GM23248 (cell line): Measurements from ENCODE around the gene EXTL1. TPM values are rescaled to one million over a fixed set of nuclear protein-coding genes. Genes with fewer than 3 reads are reported as not detected.

Source experiments
- DNase-seq: peaks from one replicate; pipeline ENCODE4 v3.0.0-alpha.2; 2015
- H2AFZ ChIP-seq: fragments of 200-600 bp; sonication (generic); 2 replicates; pipeline ENCODE4 v1.6.1; 2016; ENCODE audit warnings: antibody characterized with exemption
- H3F3A ChIP-seq: fragments of 200-600 bp; sonication (generic); 2 replicates; pipeline ENCODE4 v1.6.1; 2016; ENCODE audit warnings: mild to moderate bottlenecking, antibody characterized with exemption, mixed run types; ENCODE audit not compliant: insufficient read depth
- H3K27ac ChIP-seq: fragments of 200-600 bp; sonication (generic); 2 replicates; pipeline ENCODE4 v1.5.1; 2016; ENCODE audit warnings: mild to moderate bottlenecking
- H3K27me3 ChIP-seq: fragments of 200-600 bp; sonication (generic); replicated peaks from 2 replicates; pipeline ENCODE4 v1.6.1; 2016; ENCODE audit warnings: mild to moderate bottlenecking; ENCODE audit not compliant: insufficient read depth
- H3K36me3 ChIP-seq: fragments of 200-600 bp; sonication (generic); 2 replicates; pipeline ENCODE4 v1.6.1; 2016; ENCODE audit warnings: low read depth, mild to moderate bottlenecking
- H3K4me1 ChIP-seq: fragments of 200-600 bp; sonication (generic); 2 replicates; pipeline ENCODE4 v1.6.1; 2016; ENCODE audit warnings: mild to moderate bottlenecking; ENCODE audit not compliant: insufficient read depth
- H3K4me2 ChIP-seq: fragments of 200-600 bp; sonication (generic); one replicate; pipeline ENCODE4 v1.6.1; 2016; ENCODE audit warnings: mild to moderate bottlenecking; ENCODE audit not compliant: unreplicated experiment
- H3K4me3 ChIP-seq: fragments of 200-600 bp; sonication (generic); 2 replicates; pipeline ENCODE4 v1.5.1; 2016; ENCODE audit warnings: mild to moderate bottlenecking
- H3K79me2 ChIP-seq: fragments of 200-600 bp; sonication (generic); 2 replicates; pipeline ENCODE4 v1.6.1; 2016; ENCODE audit warnings: mild to moderate bottlenecking; ENCODE audit not compliant: insufficient read depth
- H3K9ac ChIP-seq: fragments of 200-600 bp; sonication (generic); 2 replicates; pipeline ENCODE4 v1.6.1; 2016; ENCODE audit warnings: mild to moderate bottlenecking
- H3K9me2 ChIP-seq: fragments of 200-600 bp; sonication (generic); 2 replicates; pipeline ENCODE4 v1.6.1; 2016; ENCODE audit warnings: mixed run types, mild to moderate bottlenecking, moderate library complexity; ENCODE audit not compliant: insufficient read depth
- H3K9me3 ChIP-seq: fragments of 200-600 bp; sonication (generic); one replicate; pipeline ENCODE4 v1.6.1; 2017; ENCODE audit warnings: low read depth
- H4K20me1 ChIP-seq: fragments of 200-600 bp; sonication (generic); 2 replicates; pipeline ENCODE4 v1.6.0; 2016; ENCODE audit not compliant: insufficient read depth
- EZH2 ChIP-seq: fragments of 200-600 bp; sonication (generic); IDR thresholded peaks from 2 replicates; pipeline ENCODE4 v1.6.1; 2018; ENCODE audit warnings: antibody characterized with exemption, mild to moderate bottlenecking; ENCODE audit not compliant: insufficient read depth, poor library complexity, severe bottlenecking
- EZH2phosphoT487 ChIP-seq: fragments of 200-600 bp; sonication (generic); IDR thresholded peaks from 2 replicates; pipeline ENCODE4 v1.6.1; 2018; ENCODE audit warnings: antibody characterized with exemption, moderate library complexity, mild to moderate bottlenecking, low read depth; ENCODE audit not compliant: insufficient read depth
- WGBS, 2 experiments: methylation state at CpG; one replicate each; pipeline ENCODE4 v1.1.6; 2015 to 2017; ENCODE audit warnings: low lambda C conversion rate in 2 of 2, low coverage in 1 of 2; ENCODE audit errors: missing lambda C conversion rate in 2 of 2; 5-methylcytosine and 5-hydroxymethylcytosine counted together
- in situ Hi-C: fragments of 300-500 bp; cut with MboI; formaldehyde crosslinking; loops from 2 replicates; pipeline ENCODE4 v1.15.0; 2020
- polyA plus RNA-seq: library from polyadenylated mRNA; unstranded; fragments of >200 nt; fragmentation: Nextera tagmentation; extraction: Ambion mirVana; gene quantifications from 2 replicates; pipeline ENCODE4 v1.2.1, GENCODE V29; 2016
- total RNA-seq: library from RNA; depleted of rRNA; stranded (reverse); fragments of >200 nt; shearing (Covaris generic); gene quantifications from 2 replicates; pipeline ENCODE4 v1.2.3, GENCODE V29; 2014

EXTL1 gene
- total and polyA plus RNA-seq, 2 experiments from 2014 or later = 5.5 to 5.9 TPM

DNA sequence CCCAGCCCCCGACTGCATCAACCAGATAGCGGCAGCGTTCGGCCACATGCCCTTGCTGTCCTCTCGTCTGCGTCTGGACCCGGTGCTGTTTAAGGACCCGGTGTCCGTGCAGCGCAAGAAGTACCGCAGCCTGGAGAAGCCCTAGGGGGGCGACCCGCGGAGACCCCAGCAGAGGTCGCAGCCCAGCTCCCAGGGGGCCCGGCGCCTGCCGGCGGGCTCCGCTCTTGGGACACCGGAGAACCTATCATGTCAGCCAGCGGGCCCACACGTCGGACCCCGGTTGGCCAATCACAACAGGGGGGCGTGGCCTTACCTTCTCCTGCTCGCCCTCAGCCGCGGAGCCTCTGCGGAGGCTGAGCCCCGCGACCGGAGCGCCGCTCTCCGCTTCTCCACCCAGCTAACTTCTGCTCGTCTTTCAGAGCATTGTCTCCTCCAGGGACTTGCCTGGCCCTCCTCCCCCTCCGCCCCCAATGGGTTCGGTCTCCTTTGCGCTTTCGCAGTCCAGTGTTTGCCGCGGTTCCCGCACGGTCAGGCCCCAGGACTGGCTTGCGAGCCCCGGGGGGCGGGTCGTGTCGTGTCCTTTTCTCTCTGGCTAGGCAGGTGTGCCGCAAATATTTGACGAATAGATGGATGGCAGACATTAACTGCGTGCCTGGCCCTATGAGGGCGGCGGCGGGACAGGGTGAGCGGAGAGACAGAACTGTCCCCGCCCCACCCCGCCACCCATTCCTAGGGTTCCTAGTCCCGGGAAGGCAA, 13.8 kb downstream of the EXTL1 start:
- in situ Hi-C loops = no loop called here
- no peak overlapping the region for H3K27ac ChIP-seq

DNA sequence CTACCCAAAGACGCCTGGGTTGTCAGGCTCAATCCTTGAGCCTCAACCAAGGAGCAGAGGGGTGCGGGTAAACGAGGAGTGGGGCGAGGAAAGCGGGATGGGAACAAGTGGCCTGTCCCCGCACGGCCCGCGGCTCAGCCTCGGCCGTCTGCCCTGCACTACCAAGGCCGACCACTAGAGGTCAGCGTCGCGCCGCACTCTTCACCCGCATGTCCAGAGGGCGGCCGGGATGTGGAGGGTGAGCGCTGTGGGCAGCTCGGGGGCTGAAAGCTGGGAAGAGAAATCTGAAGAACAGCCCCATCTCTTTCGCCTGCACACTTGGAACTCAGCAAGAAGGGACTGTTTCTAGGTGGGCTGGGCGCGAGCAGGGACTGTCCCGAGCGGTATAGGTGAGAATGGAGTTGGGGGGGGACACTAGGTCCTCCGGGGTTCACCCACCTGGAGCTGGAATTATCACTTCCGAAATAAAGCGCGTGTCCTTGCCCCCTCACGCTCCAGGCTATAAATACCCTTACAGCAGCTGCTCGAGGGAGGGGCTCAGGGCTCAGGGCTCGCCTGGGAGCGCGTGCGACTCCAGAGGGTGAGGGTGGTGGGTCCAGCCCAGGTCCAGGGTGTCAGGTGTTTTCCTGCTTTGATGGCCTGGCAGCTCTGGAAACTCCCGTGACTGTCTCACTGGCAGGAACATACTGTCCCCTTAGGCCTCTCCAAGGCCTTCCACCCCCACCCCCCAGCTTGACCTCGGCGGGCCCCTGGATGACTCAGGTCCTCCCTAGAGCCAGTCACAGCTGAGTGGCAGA, 14.6 kb downstream of the EXTL1 start:
- Histone ChIP-seq H4K20me1 (no peaks in the 10 kb centered on the region), H3K4me2 (peak overlapping the region; percentile 84), H3K9me3 (no peaks in the 10 kb centered on the region), H3K27ac (no peak overlapping the region), H3K9me2 (no peaks in the 10 kb centered on the region), H3K79me2 (no peaks in the 10 kb centered on the region), H3K9ac (peak overlapping the region; percentile 64), H3K4me1 (peaks cover 15% of the 10 kb centered on the region), H2AFZ (peak overlapping the region; percentile 95), H3F3A (0 out of 2 replicates have a peak, but pooled peaks cover 13% of the 10 kb centered on the region), H3K4me3 (peak overlapping the region; percentile 88), H3K36me3 (no peaks in the 10 kb centered on the region), H3K27me3 (no peaks in the 10 kb centered on the region)
- DNase-seq = peak; percentile 87
- in situ Hi-C loops = no loop called here
- TF ChIP-seq EZH2phosphoT487 = no peak
- TF ChIP-seq EZH2 = no peak
- 12 to 15% methylated on average over 39 of the region's 39 CpGs for WGBS, 2 experiments

More for the DNA sequence above, 13.8 kb downstream of the EXTL1 start:
- H4K20me1 ChIP-seq = no peaks in the 10 kb centered on the region
- H3K27me3 ChIP-seq = no peaks in the 10 kb centered on the region
- DNase-seq = peak; percentile 98
- H3K9me3 ChIP-seq = no peaks in the 10 kb centered on the region
- peak overlapping the region; percentile 64 for H3K9ac ChIP-seq
- H3K79me2 ChIP-seq = no peaks in the 10 kb centered on the region
- peaks cover 17% of the 10 kb centered on the region for H3K4me1 ChIP-seq
- WGBS, 2 experiments = 1 to 2% methylated on average over 60 of the region's 60 CpGs
- no peaks in the 10 kb centered on the region for H3K9me2 ChIP-seq
- H3K4me3 ChIP-seq = peak overlapping the region; percentile 88
- no peaks in the 10 kb centered on the region for H3K36me3 ChIP-seq
- H3K4me2 ChIP-seq = peak overlapping the region; percentile 84
- TF ChIP-seq EZH2phosphoT487 = no peak
- TF ChIP-seq EZH2 = no peak
- H3F3A ChIP-seq = 0 out of 2 replicates have a peak, but pooled peaks cover 13% of the 10 kb centered on the region
- peak overlapping the region; percentile 95 for H2AFZ ChIP-seq

DNA sequence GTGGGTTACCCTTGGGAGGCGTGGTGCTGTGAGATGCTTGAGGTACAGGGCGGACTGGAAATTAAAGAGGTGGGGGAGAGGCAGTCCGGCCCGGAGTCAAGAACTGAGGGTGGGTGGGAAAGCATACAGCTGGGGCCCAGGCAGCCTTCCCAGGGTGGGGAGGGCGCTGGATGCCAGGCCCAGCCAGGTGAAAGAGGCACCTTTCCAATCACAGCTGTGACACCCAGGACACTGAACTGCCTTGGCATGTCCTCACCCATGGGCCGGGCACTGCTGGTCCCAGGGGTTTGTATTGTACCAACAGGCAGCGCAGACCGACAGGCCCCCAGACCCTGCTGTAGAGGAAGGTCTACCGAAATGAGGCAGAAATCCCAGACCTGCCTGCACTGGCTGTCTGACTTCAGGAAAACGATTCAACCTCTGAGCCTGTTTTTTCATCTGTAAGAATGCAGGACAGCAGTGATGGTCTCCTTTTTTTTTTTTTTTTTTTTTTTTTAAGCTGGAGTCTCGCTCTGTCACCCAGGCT, 15.2 kb downstream of the EXTL1 start:
- in situ Hi-C loops = no loop called here
- Histone ChIP-seq H3K9me3 (no peaks in the 10 kb centered on the region), H4K20me1 (no peaks in the 10 kb centered on the region), H3K79me2 (no peaks in the 10 kb centered on the region), H3F3A (0 out of 2 replicates have a peak, but pooled peaks cover 6% of the 10 kb centered on the region), H3K36me3 (no peaks in the 10 kb centered on the region), H3K9me2 (no peaks in the 10 kb centered on the region), H3K9ac (no peak overlapping the region), H3K27ac (no peak overlapping the region), H3K4me1 (peaks cover 8% of the 10 kb centered on the region), H2AFZ (no peak overlapping the region), H3K4me3 (no peak overlapping the region), H3K27me3 (no peaks in the 10 kb centered on the region), H3K4me2 (no peak overlapping the region)
- 81 to 82% methylated on average over 9 to 11 of the region's 11 CpGs for WGBS, 2 experiments
- no peak for TF ChIP-seq EZH2phosphoT487
- TF ChIP-seq EZH2 = no peak
- DNase-seq = no peak

GRCh38 chr1:26037904-26038303, 16.3 kb downstream of the EXTL1 start:
- no peaks in the 10 kb centered on the region for H3F3A ChIP-seq
- H3K4me3 ChIP-seq = no peak overlapping the region
- in situ Hi-C loops = no loop called here
- H3K79me2 ChIP-seq = no peaks in the 10 kb centered on the region
- H3K4me1 ChIP-seq = peaks cover 5% of the 10 kb centered on the region; the same call in 1 of the 2 replicates
- 62 to 74% methylated on average over 6 of the region's 6 CpGs for WGBS, 2 experiments
- no peak overlapping the region for H3K4me2 ChIP-seq
- H2AFZ ChIP-seq = no peak overlapping the region
- no peaks in the 10 kb centered on the region for H3K36me3 ChIP-seq
- H3K27ac ChIP-seq = no peak overlapping the region
- no peak for DNase-seq
- no peak overlapping the region for H3K9ac ChIP-seq
- H3K27me3 ChIP-seq = peaks cover 9% of the 10 kb centered on the region; the same call in 1 of the 2 replicates
- H3K9me2 ChIP-seq = no peaks in the 10 kb centered on the region
- no peaks in the 10 kb centered on the region for H3K9me3 ChIP-seq
- no peaks in the 10 kb centered on the region for H4K20me1 ChIP-seq
- TF ChIP-seq EZH2 (no peak), EZH2phosphoT487 (no peak)
